Measurements from ENCODE around the gene MAGT1.
"Not testable (repeated sequence)": the region's sequence is repeated elsewhere in the genome, so short reads cannot be mapped to it uniquely, and the experiment has no call there.

MAGT1 gene

DNA sequence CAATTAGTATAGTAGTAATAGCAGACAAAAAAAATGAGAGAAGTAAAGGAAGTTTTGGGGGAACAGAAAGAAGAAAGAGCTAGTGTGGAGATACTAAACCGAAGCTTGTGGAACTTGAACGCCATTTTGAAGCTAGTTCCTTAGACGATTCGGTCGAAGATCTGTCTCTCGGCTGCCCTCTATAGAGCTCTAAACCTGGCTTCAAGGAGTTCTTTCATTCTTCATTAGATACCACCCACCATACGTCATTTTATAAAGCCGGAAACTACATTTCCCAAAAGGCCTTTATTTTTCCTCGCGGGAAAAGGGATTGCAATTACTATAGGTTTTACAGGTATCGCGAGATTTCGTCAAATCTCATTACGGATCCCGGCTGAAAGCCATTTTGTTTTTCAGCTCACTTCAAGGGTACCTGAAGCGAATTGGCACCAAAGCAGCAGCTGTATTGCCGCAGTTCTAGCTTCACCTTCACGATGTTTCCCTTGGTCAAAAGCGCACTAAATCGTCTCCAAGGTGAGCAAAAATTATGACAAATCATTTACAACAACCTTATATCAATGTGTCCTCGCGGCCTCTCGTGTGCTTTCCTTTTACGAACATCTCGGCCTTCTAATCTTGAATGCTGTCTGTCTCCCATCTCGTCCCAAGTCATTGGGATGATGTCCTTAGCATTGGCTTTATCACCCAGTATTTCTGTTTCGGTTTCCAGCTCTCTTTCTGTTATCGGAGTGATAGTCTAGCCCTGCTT is 4.0 kb upstream of the MAGT1 start, which contains the start of gene COX7B:
Gene COX7B (plus strand): TSS at position 388 of the 748 bp plus-strand sequence. CDS start 86 bp downstream, at position 474.
- H3K27ac ChIP-seq = peak within 1 kb of the TSS; percentile 91
- H3K4me3 ChIP-seq = peak within 1 kb of the TSS; percentile 86
- H3K9me3 ChIP-seq (ENCODE audit: low read depth, low read length) = no peaks in the 10 kb centered on the region
- no peak for TF ChIP-seq FOXP2 (optimal IDR thresholded peaks at IDR 0.05; ENCODE audit: control extremely low read depth, extremely low read length, insufficient read depth)
- peak; percentile 86 for TF ChIP-seq POLR2AphosphoS5 (IDR thresholded peaks at IDR 0.05; ENCODE audit: borderline replicate concordance, low read depth, low read length)
- H3K9ac ChIP-seq (ENCODE audit: insufficient read length) = peak within 1 kb of the TSS; percentile 95
- H3K36me3 ChIP-seq (ENCODE audit: insufficient read depth, low read length) = peaks cover 31% of the 10 kb centered on the region
- peak; percentile 93 for DNase-seq (ENCODE audit: low read depth, low spot score)

DNA sequence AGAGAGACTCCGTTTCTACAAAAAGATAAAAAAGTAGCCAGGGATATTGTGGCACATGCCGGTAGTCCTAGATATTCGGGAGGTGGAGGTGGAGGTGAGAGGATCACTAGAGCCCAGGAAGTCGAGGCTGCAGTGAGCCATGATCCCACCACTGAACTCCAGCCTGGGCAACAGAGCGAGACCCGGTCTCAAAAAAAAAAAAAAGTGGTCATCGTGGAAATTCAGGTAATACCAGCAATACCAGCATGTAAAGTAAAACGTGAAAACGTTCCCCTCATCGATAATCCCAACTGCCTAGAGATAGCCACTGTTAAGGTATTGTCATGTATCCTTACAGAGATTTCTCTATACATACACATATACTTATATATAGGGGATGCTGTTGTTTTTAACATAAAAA is 1.5 kb downstream of the MAGT1 start:
- DNase-seq (ENCODE audit: low read depth, low spot score) = no peak
- peak overlapping the region; percentile 82 for H3K4me3 ChIP-seq
- peak overlapping the region; percentile 86 for H3K9ac ChIP-seq (ENCODE audit: insufficient read length)
- peaks cover 5% of the 10 kb centered on the region; the same call in 1 of the 2 replicates for H3K36me3 ChIP-seq (ENCODE audit: insufficient read depth, low read length)
- no peak for TF ChIP-seq FOXP2 (optimal IDR thresholded peaks at IDR 0.05; ENCODE audit: control extremely low read depth, extremely low read length, insufficient read depth)
- TF ChIP-seq POLR2AphosphoS5 (IDR thresholded peaks at IDR 0.05; ENCODE audit: borderline replicate concordance, low read depth, low read length) = no peak
- no peak for TF ChIP-seq EZH2 (IDR thresholded peaks at IDR 0.05)
- H3K27ac ChIP-seq = no peak overlapping the region
- no peaks in the 10 kb centered on the region for H3K9me3 ChIP-seq (ENCODE audit: low read depth, low read length)

- H3K27ac ChIP-seq = no peak overlapping the region
- DNase-seq (ENCODE audit: low read depth, low spot score) = no peak
- H3K9me3 ChIP-seq (ENCODE audit: low read depth, low read length) = no peaks in the 10 kb centered on the region
- peaks cover 5% of the 10 kb centered on the region; the same call in 1 of the 2 replicates for H3K36me3 ChIP-seq (ENCODE audit: insufficient read depth, low read length)
- H3K4me3 ChIP-seq = no peak overlapping the region
- H3K9ac ChIP-seq (ENCODE audit: insufficient read length) = no peak overlapping the region
- TF ChIP-seq FOXP2 (optimal IDR thresholded peaks at IDR 0.05; ENCODE audit: control extremely low read depth, extremely low read length, insufficient read depth) = no peak
- TF ChIP-seq EZH2 (IDR thresholded peaks at IDR 0.05) = no peak
- TF ChIP-seq POLR2AphosphoS5 (IDR thresholded peaks at IDR 0.05; ENCODE audit: borderline replicate concordance, low read depth, low read length) = no peak
Observed at GRCh38 chrX:77892887-77893286, 2.3 kb downstream of the MAGT1 start.

- H3K9me3 ChIP-seq (ENCODE audit: low read depth, low read length); H3K36me3 ChIP-seq (ENCODE audit: insufficient read depth, low read length); DNase-seq (ENCODE audit: low read depth, low spot score); H3K27ac ChIP-seq; H3K9ac ChIP-seq (ENCODE audit: insufficient read length); H3K4me3 ChIP-seq: not testable (repeated sequence)
Observed at GRCh38 chrX:77881418-77881817, 13.8 kb downstream of the MAGT1 start.

- no peak for DNase-seq (ENCODE audit: low read depth, low spot score)
- TF ChIP-seq POLR2AphosphoS5 (IDR thresholded peaks at IDR 0.05; ENCODE audit: borderline replicate concordance, low read depth, low read length) (no peak), FOXP2 (optimal IDR thresholded peaks at IDR 0.05; ENCODE audit: control extremely low read depth, extremely low read length, insufficient read depth) (no peak), EZH2 (IDR thresholded peaks at IDR 0.05) (no peak)
- peaks cover 26% of the 10 kb centered on the region; the same call in 1 of the 2 replicates for H3K36me3 ChIP-seq (ENCODE audit: insufficient read depth, low read length)
- no peak overlapping the region for H3K27ac ChIP-seq
- no peak overlapping the region for H3K4me3 ChIP-seq
- H3K9me3 ChIP-seq (ENCODE audit: low read depth, low read length) = no peaks in the 10 kb centered on the region
- H3K9ac ChIP-seq (ENCODE audit: insufficient read length) = no peak overlapping the region
Observed at GRCh38 chrX:77875372-77875771, 19.9 kb downstream of the MAGT1 start.

DNA sequence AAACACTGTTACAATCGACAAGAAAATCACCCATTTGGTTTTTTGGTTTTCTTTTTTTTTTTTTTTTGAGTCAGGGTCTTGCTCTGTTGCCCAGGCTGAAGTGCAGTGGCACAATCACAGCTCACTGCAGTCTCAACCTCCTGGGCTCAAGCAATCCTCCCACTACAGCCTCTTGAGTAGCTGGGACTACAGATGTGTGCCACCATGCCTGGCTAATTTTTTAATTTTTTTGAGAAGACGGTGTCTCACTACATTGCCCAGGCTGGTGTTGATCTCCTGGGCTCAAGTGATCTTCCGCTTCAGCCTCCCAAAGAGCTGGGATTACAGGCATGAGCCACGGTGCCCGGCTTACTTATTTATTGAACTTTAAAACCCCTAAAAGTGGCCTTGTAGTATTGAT is 63.7 kb downstream of the MAGT1 start:
- not testable (repeated sequence) for H3K27ac ChIP-seq; H3K9ac ChIP-seq (ENCODE audit: insufficient read length); H3K9me3 ChIP-seq (ENCODE audit: low read depth, low read length); H3K4me3 ChIP-seq; DNase-seq (ENCODE audit: low read depth, low spot score)
- peaks cover 10% of the 10 kb centered on the region; the same call in 1 of the 2 replicates for H3K36me3 ChIP-seq (ENCODE audit: insufficient read depth, low read length)

- H3K9ac ChIP-seq (ENCODE audit: insufficient read length); DNase-seq (ENCODE audit: low read depth, low spot score); H3K27ac ChIP-seq; H3K9me3 ChIP-seq (ENCODE audit: low read depth, low read length); H3K4me3 ChIP-seq: not testable (repeated sequence)
- peaks cover 15% of the 10 kb centered on the region; the same call in 1 of the 2 replicates for H3K36me3 ChIP-seq (ENCODE audit: insufficient read depth, low read length)
Observed at GRCh38 chrX:77821989-77822388, 73.2 kb downstream of the MAGT1 start.

DNA sequence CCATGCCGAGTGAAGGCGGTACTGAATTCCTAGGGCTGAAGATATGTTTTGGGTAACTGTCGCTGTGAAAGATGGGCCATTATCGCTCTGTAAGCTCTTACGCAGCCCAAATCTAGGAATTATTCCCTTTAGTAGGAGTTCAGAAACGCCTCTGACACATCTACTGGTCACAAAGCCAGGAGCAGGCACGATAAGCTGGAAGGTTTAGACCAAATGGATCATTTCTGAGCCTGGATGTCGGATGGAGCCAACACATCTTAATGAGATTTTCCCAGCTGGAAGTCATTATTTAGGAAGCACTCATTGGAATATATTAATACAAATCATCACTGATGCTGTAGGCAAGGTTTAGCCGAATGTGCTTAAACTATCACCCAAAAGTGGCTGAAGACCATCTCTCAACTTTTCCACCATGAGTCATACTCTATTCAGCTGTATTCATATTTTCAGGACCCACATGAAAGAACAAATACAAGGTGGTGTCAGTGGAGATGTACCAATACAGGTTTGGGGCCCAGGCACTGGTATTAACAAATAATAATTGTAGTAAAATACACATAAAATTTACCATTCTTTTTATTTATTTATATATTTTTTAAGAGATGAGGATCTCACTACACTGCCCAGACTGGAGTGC is 75.0 kb downstream of the MAGT1 start:
- Histone ChIP-seq H3K27ac (no peak overlapping the region), H3K36me3 (ENCODE audit: insufficient read depth, low read length) (peaks cover 3% of the 10 kb centered on the region; the same call in 1 of the 2 replicates), H3K4me3 (no peak overlapping the region), H3K9ac (ENCODE audit: insufficient read length) (no peak overlapping the region), H3K9me3 (ENCODE audit: low read depth, low read length) (no peaks in the 10 kb centered on the region)
- no peak for TF ChIP-seq EZH2 (IDR thresholded peaks at IDR 0.05)
- TF ChIP-seq FOXP2 (optimal IDR thresholded peaks at IDR 0.05; ENCODE audit: control extremely low read depth, extremely low read length, insufficient read depth) = no peak
- no peak for TF ChIP-seq POLR2AphosphoS5 (IDR thresholded peaks at IDR 0.05; ENCODE audit: borderline replicate concordance, low read depth, low read length)
- DNase-seq (ENCODE audit: low read depth, low spot score) = no peak

DNA sequence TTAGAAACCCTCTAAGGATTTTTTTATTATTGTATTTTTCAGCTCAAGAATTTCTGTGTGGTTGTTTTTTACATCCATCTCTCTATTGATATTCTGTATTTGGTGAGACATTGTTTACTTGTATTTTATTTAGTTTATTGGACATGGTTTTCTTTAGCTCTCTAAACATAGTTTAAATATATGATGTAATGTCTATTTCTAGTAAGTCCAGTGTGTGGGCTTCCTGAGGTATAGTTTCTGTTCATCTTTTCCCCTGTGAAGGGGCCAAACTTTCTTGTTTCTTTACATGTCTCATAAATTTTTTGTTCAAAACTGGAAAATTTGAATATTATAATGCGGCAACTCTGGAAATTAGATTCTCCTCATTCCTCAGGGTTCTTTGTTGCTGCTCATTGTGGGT is 81.0 kb downstream of the MAGT1 start:
- Histone ChIP-seq H3K9ac (ENCODE audit: insufficient read length) (no peak overlapping the region), H3K9me3 (ENCODE audit: low read depth, low read length) (no peaks in the 10 kb centered on the region), H3K4me3 (no peak overlapping the region), H3K27ac (no peak overlapping the region), H3K36me3 (ENCODE audit: insufficient read depth, low read length) (no peaks in the 10 kb centered on the region)
- no peak for DNase-seq (ENCODE audit: low read depth, low spot score)
- TF ChIP-seq EZH2 (IDR thresholded peaks at IDR 0.05) = no peak
- TF ChIP-seq POLR2AphosphoS5 (IDR thresholded peaks at IDR 0.05; ENCODE audit: borderline replicate concordance, low read depth, low read length) = no peak
- TF ChIP-seq FOXP2 (optimal IDR thresholded peaks at IDR 0.05; ENCODE audit: control extremely low read depth, extremely low read length, insufficient read depth) = no peak

All from SK-N-MC (cell line).